ENCODE data around the gene ATG9A.

- TF ChIP-seq CTCF (IDR thresholded peaks at IDR 0.05) (no peak), POLR2A (IDR thresholded peaks at IDR 0.05) (peak in 1 of 4 donors; percentile 15), POLR2AphosphoS5 (IDR thresholded peaks at IDR 0.05) (peak in 1 of 2 donors; percentile 13), EP300 (IDR thresholded peaks at IDR 0.05) (no peak)
These were observed 36.8 kb upstream of the ATG9A start for GRCh38 chr2:219266232-219266631.
